Measurements from ENCODE around the gene CLDN3.
"Not testable (repeated sequence)": the region's sequence is repeated elsewhere in the genome, so short reads cannot be mapped to it uniquely, and the experiment has no call there.

Gene CLDN3

DNA sequence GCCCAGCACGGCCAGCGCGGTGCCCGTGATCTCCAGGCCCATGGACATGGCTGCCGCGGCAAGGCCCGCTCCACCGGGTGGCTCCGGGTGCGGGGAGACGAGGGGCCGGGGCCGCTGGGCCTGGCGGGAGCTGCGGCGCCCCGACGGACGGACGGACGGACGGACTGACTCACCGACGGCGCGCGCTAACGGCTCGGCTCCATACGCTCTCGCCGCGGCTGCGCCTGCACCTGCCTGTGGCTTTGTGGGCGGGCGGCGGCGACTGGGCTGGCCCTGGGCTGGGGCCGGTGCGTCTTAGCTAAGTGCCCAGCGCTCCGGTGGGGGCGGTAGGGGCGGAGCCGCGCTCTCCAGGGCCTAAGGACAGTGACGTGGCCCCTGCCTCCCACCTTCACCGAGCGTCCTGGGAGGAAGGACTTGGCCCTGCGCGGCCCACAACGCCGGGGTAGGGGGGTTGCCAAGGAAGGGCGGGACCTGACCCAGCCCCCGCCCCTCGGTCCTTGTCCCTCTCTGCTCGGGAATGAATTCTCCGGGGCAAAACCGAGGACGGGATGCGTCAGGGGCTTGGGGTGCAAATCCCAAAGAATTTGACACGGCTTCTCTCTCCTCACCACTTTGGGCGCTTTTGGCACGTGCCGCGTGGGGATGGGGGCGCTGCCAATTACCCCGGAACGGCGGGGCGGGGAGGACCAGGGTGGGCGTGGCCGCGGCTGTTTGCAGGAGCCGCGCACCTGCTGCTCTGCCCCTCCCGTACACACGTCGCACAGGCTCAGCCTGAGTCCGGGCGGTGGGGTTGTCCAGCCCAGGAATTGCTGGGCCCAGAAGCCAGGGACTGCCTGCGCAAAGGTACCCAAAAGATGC, at the start of gene CLDN3:
Gene CLDN3, minus strand, starts transcription at position 269 of the 858 bp plus-strand sequence. Its CDS starts 221 bp downstream, at position 48.
- peak in 1 of 2 experiments; percentile 46 for DNase-seq

DNA sequence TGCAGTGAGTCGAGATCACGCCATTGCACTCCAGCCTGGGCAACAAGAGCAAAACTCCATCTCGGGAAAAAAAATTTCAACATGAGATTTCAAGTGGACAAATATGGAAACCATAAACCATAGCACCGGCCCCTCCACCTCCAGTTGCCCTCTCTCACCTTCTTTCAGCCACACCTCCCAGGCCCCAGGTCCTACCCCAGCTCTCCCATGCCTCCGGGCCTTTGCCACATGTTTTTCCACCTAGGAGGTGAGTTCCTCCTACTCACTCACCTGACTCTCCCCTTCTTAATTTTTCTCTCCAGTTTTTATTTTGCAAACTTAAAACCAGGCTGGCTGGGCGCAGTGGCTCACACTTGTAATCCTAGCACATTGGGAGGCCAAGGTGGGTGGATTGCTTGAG, 47.1 kb upstream of the CLDN3 start:
- no peak for DNase-seq

GRCh38 chr7:73815436-73815835, 45.4 kb upstream of the CLDN3 start:
- no peak for DNase-seq

- DNase-seq = no peak
These were observed 42.9 kb upstream of the CLDN3 start for GRCh38 chr7:73812996-73813395.

DNA sequence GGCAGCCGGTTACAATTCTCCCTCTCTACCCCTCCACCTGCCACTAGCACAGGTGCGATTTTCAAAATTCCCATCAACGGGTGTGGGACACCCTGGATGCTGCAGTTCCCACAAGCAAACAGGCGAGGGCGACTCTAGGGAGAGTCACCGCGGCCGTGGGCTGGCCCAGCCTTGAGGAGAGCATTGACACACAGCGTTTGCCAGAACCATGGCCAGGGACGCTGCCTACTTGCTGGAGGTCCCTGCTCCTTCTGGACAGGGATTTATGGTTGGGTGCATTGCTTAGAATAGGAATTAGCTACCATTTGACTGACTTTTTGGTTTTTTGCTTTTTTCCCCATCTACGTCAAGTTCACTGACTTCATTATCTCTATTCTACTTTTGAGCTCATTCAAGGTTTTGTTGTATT, 41.7 kb upstream of the CLDN3 start:
- peak; percentile 78 to 79 for DNase-seq

DNA sequence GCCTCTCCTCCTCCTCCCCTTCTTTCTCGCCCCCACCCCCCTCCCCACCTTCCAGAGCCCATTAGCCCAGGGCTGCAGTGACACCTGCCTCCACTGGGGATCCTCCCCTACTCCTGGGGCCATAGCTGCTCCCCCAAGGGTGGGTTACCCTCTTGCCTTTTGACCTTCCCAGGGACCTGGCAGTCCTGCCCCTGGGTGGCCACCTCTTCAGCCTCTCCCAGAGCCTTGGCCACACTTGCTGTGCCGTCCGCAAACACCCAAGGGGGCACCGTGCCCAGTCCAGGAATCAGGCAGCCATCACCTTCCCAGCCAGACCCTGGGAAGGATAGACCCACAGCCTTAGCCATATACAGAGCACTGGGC, 40.9 kb upstream of the CLDN3 start:
- DNase-seq = no peak

- DNase-seq = no peak
These were observed 39.4 kb upstream of the CLDN3 start for GRCh38 chr7:73809467-73809951.

GRCh38 chr7:73802459-73802858, 32.4 kb upstream of the CLDN3 start:
- DNase-seq = no peak

DNA sequence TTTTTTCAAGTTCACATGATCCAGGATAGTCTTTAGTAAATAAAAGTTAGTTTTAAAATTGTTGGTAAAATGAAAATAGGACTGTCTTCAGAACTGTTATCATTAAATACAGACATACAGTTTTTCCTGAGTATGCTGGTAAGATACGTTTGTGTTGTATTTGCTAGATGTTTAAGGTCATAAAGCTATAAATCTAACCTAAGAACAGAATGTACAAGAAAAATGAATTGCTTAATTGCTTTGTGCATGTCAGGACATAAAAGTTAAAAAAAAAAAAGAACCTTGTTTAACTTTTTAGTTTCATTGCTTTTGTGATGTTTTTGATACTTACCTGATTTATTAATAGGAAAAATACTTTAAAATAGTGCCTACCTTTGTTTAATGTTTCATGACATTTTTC, 31.5 kb upstream of the CLDN3 start:
- DNase-seq = no peak

GRCh38 chr7:73799282-73800141, 29.4 kb upstream of the CLDN3 start:
- no peak for DNase-seq

- not testable (repeated sequence) for DNase-seq
These were observed 27.1 kb upstream of the CLDN3 start for GRCh38 chr7:73797176-73797575.

DNA sequence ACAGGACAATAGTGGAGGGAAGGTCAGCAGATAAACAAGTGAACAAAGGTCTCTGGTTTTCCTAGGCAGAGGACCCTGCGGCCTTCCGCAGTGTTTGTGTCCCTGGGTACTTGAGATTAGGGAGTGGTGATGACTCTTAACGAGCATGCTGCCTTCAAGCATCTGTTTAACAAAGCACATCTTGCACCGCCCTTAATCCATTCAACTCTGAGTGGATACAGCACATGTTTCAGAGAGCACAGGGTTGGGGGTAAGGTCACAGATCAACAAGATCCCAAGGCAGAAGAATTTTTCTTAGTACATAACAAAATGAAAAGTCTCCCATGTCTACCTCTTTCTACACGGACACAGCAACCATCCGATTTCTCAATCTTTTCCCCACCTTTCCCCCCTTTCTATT, 26.6 kb upstream of the CLDN3 start:
- DNase-seq = not testable (repeated sequence)

DNA sequence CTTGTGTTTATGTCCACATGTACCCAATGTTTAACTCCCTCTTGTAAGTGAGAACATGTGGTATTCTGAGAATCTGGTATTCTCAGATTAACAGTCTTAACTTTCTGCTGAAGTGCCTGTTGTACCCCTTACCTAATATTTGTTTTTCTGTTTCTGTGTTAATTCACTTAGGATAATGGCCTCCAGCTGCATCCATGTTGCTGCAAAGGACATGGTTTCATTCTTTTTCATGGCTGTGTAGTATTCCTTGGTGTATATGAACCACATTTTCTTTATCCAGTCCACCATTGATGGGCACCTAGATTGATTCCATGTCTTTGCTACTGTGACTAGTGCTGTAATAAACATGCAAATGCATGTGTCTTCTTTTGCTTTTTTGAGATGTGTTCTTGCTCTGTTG, 25.1 kb upstream of the CLDN3 start:
- DNase-seq = not testable (repeated sequence)

- not testable (repeated sequence) for DNase-seq
These were observed 21.2 kb upstream of the CLDN3 start for GRCh38 chr7:73791170-73791690.

GRCh38 chr7:73789051-73789450, 19.0 kb upstream of the CLDN3 start:
- DNase-seq = no peak

DNA sequence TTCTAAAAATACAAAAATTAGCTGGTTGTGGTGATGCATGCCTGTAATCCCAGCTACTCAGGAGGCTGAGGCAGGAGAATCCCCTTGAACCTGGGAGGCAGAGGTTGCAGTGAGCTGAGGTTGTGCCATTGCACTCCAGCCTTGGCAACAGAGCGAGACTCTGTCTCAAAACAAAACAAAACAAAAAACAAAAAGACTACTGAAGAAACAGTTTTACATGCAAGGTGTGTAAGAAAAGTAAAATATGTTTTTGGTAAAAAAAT, 17.6 kb upstream of the CLDN3 start:
- DNase-seq = not testable (repeated sequence)

DNA sequence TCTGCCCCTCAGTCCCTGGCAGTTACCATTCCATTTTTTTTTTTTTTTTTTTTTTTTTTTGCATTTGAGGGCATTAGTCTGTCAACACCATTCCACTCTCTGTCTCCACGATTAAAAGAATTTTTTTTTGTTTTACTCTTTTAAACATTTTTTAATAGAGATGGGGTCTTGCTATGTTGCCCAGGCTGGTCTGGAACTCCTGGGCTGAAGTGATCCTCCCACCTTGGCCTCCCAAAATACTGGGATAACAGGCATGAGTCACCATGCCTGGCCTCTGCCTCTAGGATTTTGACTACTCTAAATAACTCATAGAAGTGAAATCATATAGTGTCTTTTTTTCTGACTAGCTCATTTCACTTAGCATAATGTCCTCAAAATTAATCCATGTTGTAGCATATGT, 16.5 kb upstream of the CLDN3 start:
- no peak for DNase-seq

GRCh38 chr7:73779517-73779916, 9.4 kb upstream of the CLDN3 start:
- no peak for DNase-seq

DNA sequence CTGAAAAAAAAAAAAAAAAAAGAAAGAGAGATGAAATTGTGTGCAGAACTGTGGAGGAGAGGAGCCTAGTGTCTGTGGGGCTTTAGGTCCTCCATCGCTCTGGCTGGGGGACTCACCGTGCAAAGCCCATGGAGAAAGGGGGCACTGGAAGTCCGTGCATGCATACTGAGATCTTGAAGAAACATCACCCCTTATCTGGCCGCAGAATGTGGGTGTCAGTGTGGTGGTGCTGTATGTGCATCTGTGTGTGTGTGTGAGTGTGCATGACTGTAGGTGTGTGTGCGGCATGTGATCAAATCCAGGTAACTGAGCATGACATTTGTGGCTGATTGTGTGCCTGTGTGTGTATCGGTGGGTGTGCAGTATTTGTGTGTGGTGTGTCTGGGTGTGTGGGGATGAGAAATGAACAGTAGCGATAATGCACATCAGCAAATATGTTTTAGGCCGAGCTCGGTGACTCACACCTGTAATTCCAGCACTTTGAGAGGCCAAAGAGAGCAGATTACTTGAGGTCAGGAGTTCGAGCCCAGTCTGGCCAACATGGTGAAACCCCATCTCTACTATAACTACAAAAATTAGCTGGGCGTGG, 8.8 kb upstream of the CLDN3 start:
- DNase-seq = no peak

- no peak for DNase-seq
These were observed 4.9 kb upstream of the CLDN3 start for GRCh38 chr7:73774923-73775322.

DNA sequence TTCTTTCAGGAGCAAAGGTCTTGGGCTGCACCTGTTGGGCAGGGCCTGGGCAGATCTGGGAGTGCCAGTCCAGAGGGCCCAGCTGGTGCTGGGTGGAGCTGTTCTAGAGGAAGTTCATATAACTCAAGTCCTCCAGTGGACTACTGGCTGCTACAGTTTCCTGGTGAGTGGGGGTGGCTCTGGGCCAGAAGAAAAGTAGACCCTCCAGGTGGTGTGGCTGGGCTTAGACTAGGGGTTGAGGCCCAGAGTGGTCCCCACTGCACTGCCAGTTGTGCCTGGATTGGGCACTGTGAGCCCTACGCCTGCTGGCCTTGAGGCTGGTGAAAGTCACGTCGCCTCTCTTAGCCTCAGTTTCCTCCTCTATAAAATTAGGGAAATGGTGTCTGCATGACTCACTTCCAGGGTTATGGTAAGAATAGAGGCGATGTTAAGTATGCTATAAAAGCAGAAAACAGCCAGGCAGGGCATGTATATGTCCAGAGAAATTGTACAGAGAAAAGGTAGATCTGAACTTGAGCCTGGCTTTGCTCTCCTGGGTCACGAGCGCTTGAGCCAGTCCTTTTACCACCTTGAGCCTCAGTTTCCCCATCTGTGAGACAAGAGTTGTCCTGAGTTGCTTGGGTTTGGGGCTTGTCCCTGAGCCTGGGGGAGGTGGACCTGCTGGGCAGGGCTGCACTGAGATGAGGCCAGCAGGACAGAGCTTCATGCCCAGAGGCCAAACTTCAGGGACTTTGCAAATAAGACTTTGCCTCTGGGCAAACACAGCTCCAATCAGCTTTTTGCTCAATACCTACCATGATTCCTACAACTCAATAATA, 3.8 kb upstream of the CLDN3 start:
- DNase-seq = no peak

GRCh38 chr7:73770860-73771670, 995 bp upstream of the CLDN3 start:
- no peak for DNase-seq
